Measurements from ENCODE around the gene TRIM67.

The TRIM67 gene

DNA sequence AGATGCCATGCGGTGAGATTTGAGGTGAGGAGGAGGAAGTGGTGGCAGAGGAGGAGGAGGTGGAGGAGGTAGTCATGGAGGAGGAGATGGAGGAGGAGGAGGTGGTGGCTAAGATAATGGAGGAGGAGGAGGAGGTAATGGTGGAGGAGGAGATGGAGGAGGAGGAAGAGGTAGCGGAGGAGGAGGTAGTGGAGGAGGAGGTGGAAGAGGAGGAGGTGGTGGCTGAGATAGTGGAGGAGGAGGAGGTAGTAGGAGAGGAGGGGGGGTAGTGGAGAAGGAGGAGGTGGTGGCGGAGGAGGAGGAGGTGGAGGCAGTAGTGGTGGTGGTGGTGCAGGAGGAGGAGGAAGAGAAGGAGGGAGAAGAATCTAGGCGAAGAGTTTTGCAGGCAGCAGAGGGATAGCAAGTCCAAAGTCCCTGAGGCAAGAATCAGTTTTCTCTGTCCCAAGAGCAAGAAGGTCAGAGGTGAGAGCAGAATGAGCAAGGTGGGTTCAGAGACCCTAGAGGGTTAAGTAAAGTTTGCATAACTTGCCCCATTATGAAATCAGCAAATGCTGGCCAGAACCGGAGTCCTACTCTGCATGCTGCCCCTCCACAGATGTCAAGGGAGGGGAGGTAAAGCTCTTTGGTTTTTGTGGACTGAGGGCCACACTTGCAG lies 40.2 kb downstream of the TRIM67 start:
- no peak for DNase-seq (ENCODE audit: low read depth)
- no peak overlapping the region for H3K4me3 ChIP-seq (replicated peaks; ENCODE audit: low read depth, low read length)
- TF ChIP-seq, protein P1, sequence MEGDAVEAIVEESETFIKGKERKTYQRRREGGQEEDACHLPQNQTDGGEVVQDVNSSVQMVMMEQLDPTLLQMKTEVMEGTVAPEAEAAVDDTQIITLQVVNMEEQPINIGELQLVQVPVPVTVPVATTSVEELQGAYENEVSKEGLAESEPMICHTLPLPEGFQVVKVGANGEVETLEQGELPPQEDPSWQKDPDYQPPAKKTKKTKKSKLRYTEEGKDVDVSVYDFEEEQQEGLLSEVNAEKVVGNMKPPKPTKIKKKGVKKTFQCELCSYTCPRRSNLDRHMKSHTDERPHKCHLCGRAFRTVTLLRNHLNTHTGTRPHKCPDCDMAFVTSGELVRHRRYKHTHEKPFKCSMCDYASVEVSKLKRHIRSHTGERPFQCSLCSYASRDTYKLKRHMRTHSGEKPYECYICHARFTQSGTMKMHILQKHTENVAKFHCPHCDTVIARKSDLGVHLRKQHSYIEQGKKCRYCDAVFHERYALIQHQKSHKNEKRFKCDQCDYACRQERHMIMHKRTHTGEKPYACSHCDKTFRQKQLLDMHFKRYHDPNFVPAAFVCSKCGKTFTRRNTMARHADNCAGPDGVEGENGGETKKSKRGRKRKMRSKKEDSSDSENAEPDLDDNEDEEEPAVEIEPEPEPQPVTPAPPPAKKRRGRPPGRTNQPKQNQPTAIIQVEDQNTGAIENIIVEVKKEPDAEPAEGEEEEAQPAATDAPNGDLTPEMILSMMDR (IDR thresholded peaks at IDR 0.05; ENCODE audit: low read length, missing control alignments) = no peak

DNA sequence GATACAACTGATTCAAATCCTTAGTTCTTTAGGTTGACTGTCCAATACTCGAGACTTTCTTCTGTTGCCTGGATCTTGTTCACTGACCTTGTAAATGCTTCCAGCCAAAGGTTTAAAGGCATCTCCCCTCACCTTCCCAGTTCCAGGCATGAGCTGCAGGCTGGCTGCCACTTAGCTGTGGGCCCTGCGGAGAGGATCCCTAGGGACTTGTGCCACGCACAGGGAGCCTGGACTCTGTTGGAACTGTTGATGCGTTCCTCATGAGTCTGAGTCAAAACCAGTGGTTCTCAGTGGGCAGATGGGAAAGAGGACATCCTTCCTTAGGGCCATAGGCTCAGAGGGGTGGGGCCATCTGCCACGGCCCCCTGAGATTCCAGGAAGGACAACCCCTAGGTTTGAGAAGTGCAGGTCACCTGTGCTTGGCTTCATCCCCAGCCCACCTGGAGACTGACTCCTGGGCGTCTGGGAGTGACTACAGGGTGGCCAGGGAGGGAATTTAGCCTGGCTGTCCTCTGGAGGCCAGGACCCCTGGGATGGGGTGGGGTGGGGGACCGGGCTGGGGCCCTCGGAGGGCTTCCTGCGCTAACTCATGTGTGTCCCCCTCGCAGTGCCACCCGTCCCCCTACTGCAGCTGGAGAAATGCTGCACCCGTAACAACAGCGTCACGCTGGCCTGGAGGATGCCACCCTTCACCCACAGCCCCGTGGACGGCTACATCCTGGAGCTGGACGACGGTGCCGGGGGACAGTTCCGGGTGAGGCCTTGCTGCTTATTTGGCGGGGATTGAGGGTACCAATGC lies 41.6 kb downstream of the TRIM67 start:
- TF ChIP-seq, protein P1 (IDR thresholded peaks at IDR 0.05; ENCODE audit: low read length, missing control alignments) = no peak
- no peak overlapping the region for H3K4me3 ChIP-seq (replicated peaks; ENCODE audit: low read depth, low read length)
- no peak for DNase-seq (ENCODE audit: low read depth)

GRCh38 chr1:231206856-231207255 lies 45.0 kb downstream of the TRIM67 start:
- DNase-seq (ENCODE audit: low read depth) = no peak
- TF ChIP-seq, protein P1 (IDR thresholded peaks at IDR 0.05; ENCODE audit: low read length, missing control alignments) = no peak
- no peak overlapping the region for H3K4me3 ChIP-seq (replicated peaks; ENCODE audit: low read depth, low read length)

GRCh38 chr1:231207437-231207836 lies 45.6 kb downstream of the TRIM67 start:
- H3K4me3 ChIP-seq (replicated peaks; ENCODE audit: low read depth, low read length) = no peak overlapping the region
- no peak for DNase-seq (ENCODE audit: low read depth)
- TF ChIP-seq, protein P1 (IDR thresholded peaks at IDR 0.05; ENCODE audit: low read length, missing control alignments) = no peak

GRCh38 chr1:231208980-231209379 lies 47.1 kb downstream of the TRIM67 start:
- TF ChIP-seq, protein P1 (IDR thresholded peaks at IDR 0.05; ENCODE audit: low read length, missing control alignments) = no peak
- H3K4me3 ChIP-seq (replicated peaks; ENCODE audit: low read depth, low read length) = no peak overlapping the region
- no peak for DNase-seq (ENCODE audit: low read depth)

DNA sequence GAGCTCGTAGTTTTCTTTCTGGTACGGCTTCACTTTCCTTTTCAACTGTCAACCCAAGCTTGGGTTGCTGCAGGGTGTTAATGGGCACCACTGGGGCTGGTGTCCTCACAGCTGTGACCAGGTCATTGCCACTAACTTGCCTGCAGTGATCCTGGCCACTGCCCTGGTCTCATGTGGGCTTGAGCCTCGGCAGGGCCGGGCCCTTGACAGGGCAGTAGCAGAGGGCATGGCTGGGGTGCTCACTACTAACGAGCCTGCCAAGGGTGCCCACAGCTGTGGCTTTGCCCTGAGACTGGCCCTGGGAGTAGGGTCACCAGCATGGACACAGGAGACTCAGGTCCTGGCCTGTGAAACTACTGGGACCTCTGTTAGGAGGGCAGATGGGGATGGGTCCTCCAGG lies 47.7 kb downstream of the TRIM67 start:
- DNase-seq (ENCODE audit: low read depth) = no peak
- TF ChIP-seq, protein P1 (IDR thresholded peaks at IDR 0.05; ENCODE audit: low read length, missing control alignments) = no peak
- no peak overlapping the region for H3K4me3 ChIP-seq (replicated peaks; ENCODE audit: low read depth, low read length)

All from fibroblast of pulmonary artery (primary cell).